H1 (cell line): ENCODE results near the gene RASSF4. TPM values are rescaled to one million over a fixed set of nuclear protein-coding genes. Genes with fewer than 3 reads are reported as not detected.

Experiments used
- RAD21 ChIP-seq, 2 experiments: IDR thresholded peaks in 1 of 2; conservative IDR thresholded peaks in 1 of 2; 2 replicates each; pipeline ENCODE4 v1.6.1; 2011; ENCODE audit warnings: low read depth in 2 of 2, low read length in 2 of 2, improper control_type of control experiment in 1 of 2, inconsistent platforms in 1 of 2, mild to moderate bottlenecking in 1 of 2, moderate library complexity in 1 of 2
- polyA plus RNA-seq, 7 experiments: library from polyadenylated mRNA; depleted of rRNA in 3 of 7; stranded (reverse) in 5 of 7; unstranded in 2 of 7; fragments of >200 nt in 5 of 7; fragments of 200-250 nt in 2 of 7; gene quantifications; 1 replicate in 5 of 7; 2 replicates in 1 of 7; 4 replicates in 1 of 7; pipeline versions ENCODE4 v1.2.1 to v1.2.3, GENCODE V29; 2011 to 2013; ENCODE audit warnings: missing spikeins in 2 of 7, mixed read lengths in 2 of 7
- total RNA-seq: library from RNA; stranded (reverse); fragmentation: NEBNext Ultra II Directional; extraction: Animal tissue kit (Norgen Biotek cat#: 25700); gene quantifications from 2 replicates; pipeline ENCODE4 v1.2.1, GENCODE V29; 2021
- TF ChIP-seq, protein P1 (sequence below): IDR thresholded peaks from 2 replicates; pipeline ENCODE4 v1.6.1; 2012; ENCODE audit warnings: inconsistent platforms

The RASSF4 gene
- total and polyA plus RNA-seq, 2 of the 8 experiments (the other 6 are each of a cell fraction or from before 2014, with no cell fraction given): 14.3 to 14.5 TPM

DNA sequence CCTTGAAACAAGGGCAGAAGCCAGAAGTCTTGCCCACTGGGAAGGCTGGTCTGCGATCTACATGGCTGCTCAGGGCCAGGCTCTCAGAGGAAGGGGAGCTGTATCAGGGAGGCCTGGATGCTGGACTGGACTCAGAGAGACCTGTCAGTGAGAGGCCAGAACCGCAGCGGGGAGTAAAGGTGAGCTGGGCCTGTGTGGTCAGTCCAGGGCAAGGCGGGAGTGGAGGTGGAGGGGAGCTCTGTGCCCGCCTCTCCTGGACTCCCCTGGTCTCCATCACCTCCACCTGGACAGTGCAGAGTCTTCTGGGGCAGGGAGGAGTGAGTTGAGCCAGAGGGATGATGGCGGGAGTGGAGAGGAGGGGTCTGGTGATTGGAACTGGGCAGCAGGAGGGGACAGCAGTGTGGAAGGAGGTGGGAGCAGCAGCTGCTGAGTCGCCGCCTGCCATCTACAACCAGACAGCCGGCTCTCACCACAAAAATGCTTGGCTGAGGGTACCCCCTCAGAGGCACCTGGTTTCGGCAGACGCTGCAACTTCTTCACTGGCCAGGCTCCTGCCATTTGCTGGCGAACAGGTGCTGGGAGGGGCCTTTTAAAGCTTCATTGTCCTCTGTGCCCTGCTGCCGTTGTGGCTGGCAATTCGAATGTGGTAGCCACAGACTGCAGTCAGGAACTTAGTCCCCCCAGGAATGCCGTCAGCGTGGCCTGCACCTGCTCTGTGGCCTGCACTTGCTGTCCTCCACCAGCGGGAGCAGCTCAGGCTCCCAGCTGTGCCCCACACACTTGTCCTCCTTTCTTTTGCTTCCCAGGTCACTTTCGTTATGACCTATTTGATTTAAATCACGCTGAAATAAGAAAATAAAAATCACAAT, 3.5 kb downstream of the RASSF4 start (continued):
- peak in 1 of 2 experiments; percentile 25; a peak in 2 of 4 replicates for TF ChIP-seq RAD21 (IDR thresholded peaks at IDR 0.05 in 1 of 2, conservative IDR thresholded peaks at IDR 0.05 in 1 of 2; ENCODE audit: low read depth in 2 of 2, low read length in 2 of 2)
- TF ChIP-seq, protein P1, sequence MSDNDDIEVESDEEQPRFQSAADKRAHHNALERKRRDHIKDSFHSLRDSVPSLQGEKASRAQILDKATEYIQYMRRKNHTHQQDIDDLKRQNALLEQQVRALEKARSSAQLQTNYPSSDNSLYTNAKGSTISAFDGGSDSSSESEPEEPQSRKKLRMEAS: peak; percentile 63; the same call in 1 of the 2 replicates
